ENCODE data around the gene SCARB1. TPM values are rescaled to one million over a fixed set of nuclear protein-coding genes. Genes with fewer than 3 reads are reported as not detected.

SCARB1 gene
- polyA plus RNA-seq, 4 donors = 18.5 to 29.8 (median 20.9) TPM

DNA sequence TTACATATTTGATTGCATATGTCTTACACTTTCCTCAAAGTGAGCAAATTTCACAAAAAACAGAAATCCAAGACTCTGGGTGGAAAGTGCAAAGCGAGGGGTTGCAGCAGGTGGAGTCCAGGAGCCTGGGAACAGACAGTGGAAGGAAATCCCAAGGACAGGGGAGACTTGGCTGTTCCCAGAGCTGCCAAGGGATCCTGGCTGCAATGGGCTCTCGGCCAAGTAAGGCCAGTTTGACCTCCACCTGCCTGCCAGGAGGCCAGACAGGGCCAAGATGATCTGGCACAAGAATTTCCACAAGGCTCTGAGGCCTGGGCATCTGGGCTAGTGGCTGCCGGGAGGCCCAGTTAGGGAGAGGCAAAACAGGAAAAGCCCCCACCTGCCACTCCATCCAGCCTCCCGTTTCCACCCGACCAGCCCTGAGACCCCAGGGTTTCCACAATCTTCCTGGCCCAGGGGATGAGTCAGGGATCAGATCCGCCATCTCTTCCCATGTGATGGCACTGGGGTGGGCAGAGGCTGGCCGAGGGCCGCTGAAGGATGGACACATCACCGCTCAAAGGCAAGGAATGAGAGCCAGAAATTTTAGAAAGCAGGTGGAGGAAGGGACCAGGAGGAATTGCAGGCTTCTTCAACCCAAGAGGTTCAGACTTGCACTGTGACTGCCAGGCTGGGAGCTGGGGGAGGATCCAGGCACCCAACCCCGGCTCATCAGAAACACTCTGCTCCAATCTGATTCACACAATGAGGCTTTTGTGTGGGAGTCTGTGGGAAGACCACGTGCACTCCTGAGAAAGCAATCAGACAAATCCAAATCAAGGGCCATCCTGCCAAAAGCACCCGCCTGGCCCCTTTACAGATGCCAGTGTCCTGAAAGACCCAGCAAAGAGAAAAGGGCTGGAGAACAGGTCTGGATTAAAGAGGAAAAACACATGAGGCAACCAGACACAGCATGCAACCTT lies 16.3 kb downstream of the SCARB1 start:
- DNase-seq (ENCODE audit: low read depth in 4 of 4, low spot score in 2 of 4) = no peak

DNA sequence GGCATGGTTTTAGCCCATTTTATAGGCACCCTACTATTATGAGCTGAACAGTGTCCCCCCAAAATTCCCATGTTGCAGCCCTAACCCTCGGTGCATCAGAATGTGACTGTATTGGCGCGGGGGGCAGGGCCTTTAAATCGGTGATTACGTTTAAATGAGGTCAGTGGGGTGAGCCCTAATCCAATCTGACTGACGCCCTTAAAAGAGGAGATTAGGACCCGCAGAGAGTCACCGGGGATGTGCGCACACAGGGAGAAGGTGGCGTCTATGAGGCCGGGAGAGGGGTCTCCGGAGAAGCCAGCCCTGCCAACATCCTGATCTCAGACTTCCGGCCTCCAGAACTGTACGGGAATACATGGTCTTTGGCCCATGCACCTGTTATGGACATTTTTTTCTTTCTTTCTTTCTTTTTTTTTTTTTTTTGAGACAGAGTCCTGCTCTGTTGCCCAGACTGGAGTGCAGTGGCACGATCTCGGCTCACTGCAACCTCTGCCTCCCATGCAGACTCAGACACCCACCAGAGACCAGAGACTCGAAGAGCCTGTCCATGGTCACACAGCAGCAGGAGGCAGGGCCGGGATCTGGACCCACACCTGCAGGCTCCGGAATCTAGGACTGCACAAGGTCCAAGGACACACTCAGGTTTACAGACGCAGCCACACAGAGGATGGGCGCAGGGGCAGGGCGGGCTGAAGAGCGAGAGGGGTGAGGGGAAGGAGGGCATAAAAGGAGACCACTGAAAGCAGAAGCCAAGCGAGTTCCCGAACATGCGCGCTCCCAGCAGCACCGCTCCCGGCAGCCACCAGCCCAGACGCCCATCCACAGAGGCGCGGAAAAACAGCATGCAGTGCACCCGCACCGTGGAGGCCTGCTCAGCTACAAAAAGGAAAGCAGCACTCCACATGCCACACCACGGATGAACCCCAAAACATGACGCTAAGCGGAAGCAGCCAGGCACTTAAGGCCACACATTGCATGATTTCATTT lies 19.0 kb downstream of the SCARB1 start:
- no peak for DNase-seq (ENCODE audit: low read depth in 4 of 4, low spot score in 2 of 4)

DNA sequence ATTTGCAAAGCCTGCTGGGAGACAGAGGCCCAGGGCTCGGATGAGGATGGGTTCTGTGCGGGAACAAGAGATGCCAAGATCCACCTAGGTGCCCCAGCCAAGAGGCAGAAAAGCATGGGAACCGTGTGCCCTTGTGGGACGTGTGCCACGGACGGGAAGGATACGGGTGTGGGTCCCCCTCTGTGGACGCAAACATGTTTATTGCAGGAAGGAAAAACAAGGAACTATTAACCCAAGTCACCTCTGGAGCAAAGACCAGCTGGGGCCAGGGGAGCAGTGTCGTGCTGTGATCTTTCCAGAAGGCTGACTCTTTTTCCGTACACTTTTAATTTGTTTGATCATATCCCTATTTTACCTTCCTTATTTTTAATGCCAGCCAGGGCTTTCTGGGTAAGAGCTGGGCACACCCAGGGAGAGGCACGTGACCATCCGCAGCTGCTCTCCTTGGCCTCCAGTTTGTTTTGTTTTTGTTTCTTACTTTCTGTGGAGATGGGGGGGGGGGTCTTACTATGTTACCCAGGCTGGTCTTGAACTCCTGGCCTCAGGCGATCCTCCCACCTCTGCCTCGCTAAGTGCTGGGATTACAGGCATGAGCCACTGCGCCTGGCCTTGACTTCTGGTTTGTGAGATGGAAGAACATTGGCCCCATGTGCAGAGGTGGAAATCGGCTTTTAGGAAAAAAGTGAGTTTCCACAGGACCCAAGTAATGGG lies 20.7 kb downstream of the SCARB1 start:
- no peak for DNase-seq (ENCODE audit: low read depth in 4 of 4, low spot score in 2 of 4)

DNA sequence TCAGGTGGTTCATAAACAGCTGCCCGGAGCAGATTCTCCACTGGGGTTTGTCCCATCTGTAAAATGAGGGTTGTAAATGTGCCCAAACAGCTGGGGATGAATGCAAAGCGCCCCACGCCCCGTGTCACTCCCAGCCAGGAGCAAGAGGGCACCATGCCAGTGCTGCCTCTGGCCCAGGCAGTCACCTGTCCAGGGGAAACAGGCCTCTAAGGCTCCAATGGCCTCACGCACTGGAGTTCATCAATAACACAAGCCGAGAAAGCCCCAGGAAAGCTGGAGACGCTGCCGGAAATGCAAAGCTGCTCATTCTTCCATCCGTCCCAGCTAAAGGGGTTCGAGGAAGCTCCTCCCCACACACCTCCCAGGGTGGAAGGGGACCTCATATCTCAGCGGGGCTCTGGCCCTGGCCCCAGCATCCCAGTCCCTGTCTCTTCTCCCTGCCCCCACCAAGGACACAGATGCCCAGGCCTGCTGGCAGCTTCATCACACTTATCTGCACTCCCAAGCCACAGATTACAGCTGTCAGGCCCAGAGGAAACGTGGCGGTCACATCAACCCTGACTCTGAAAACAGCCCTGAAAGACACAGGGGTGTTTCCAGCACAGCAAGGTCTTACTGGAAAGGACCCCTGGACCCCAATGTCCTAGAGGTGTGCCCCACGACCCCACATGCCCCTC lies 21.5 kb downstream of the SCARB1 start:
- no peak for DNase-seq (ENCODE audit: low read depth in 4 of 4, low spot score in 2 of 4)

DNA sequence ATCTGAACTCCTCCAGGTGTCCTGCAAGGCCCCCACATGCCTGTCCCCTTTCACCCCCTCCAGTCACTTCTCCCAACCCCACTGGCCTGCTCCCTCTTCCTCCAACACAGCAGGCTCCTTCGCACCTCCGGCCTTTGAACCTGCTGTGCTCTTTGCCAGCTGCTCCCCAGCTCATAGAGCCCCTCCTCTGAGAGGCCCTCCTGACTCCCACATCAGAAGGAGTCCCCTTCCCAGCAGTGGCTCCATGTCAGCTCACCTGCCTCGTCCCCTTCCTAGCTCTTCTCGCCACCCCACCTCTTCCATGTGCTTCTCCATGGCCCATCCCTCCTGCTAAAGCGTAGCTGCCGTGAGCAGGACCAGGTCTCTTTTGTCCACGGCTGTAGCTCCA lies 22.1 kb downstream of the SCARB1 start:
- no peak for DNase-seq (ENCODE audit: low read depth in 4 of 4, low spot score in 2 of 4)

DNA sequence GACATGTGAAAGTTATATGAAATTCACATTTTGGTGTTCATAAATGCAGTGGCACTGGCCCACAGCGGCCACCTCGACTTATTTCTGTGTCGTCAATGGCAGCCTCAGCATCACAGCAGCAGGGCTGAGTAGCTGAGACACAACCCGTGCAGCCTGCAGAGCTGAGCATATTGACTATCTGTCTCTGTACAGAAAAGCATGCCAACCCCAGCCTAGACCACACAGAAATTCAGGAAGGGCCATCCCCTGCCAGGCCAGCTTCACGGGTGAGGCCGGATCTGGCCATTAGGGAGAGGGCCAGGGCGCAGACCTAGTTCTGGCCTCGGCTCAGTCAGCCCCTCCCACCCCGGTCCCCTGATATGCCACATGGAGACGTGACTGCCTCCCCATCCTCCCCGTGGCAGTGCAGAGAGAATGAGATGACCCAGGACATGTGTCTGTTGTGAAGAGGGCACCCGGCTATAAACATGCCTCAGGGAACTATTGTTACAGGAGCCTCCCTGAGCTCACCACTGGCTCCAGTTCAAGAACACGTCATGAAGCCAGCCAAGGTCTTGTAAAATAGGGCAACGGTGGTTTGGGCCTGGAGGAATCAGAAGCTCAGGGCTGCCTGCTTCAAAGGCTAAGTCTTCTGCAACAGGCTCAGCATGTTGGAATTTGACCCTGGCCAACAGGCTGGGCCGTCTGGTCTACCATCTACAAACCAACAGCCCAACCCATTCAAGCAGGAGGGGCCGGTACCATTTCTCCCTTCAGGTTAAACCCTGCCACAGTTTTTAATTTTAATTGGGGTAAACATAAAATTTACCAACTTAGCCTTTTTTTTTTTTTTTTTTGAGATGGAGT lies 25.5 kb downstream of the SCARB1 start:
- DNase-seq (ENCODE audit: low read depth in 4 of 4, low spot score in 2 of 4) = peak in 1 of 4 donors; percentile 48

DNA sequence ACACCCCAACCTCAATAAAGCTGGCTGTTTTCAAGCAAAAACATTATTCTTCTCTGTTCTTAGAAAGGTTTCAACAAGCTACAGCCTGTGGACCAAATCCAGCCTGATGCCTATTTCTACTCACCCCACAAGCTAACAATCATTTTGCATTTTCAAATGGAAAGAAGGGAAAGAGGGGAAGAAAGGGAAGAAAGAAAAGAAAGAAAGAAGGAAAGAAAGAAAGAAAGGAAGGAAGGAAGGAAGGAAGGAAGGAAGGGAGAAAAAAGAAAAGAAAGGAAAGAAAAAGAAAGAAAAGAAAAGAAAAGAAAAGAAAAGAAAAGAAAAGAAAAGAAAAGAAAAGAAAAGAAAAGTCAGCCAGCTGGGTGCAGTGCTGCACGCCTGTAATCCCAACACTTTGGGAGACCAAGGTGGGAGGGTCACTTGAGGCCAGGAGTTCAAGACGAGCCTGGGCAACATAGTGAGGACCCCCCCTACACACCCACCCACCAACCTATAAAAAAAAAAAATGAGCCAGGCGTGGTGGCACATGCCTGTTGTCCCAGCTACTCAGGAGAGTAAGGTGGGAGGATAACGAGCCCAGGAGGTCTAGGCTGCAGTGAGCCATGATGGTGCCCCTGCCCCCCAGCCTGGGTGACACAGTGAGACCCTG lies 26.3 kb downstream of the SCARB1 start:
- DNase-seq (ENCODE audit: low read depth in 4 of 4, low spot score in 2 of 4) = no peak

DNA sequence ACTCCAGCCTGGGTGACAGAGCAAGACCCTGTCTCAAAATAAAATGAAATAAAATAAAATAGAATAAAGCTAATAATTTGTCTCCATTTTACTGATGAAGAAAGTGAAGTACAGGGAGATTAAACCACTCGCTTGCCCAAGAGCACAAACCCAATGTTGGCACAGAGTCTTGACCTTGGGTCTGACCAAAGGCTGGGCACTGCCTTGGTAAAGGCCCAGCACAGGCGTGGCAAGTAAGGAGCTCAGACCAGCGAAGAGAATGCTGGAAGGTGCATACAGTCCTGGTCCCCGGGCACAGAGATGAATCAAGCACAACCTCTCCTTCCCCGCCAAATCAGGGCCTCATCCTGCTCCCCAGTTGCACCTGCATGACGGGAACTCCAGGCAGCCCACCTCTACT lies 26.9 kb downstream of the SCARB1 start:
- DNase-seq (ENCODE audit: low read depth in 4 of 4, low spot score in 2 of 4) = no peak

DNA sequence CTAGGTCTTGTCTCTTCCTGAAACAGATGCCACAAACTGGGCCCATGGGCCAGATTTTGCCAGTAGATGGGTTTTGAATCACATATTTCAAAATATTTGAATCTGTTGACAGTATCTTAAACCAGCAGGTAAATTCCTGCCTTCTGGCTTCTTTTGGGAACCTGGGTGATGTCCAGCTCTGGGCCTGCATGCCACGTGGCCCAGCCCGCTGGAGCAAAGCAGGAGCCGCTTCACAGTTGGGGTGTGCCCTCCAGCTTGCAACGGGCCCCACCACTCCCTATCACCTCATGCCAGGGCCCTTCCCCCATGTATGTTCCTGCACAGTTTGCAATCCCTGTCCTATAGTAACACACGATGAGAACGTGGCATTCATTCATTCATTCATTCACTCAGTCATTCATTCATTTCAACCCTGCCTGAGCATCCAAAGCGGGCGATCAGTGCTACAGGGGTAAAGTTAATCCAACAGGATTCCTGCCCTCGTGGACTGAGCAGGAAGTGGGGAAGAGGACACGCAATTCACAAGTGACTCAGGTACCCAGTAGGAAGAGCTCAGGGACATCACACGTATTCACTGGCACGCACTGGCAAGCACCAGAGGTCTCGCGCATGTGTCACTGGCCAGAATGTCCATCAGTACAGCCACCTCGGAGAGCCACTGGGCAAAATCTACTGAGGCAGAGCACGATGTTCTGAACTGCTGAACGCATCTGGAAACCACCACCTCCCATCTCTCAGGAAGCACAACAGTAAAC lies 27.8 kb downstream of the SCARB1 start:
- no peak for DNase-seq (ENCODE audit: low read depth in 4 of 4, low spot score in 2 of 4)

DNA sequence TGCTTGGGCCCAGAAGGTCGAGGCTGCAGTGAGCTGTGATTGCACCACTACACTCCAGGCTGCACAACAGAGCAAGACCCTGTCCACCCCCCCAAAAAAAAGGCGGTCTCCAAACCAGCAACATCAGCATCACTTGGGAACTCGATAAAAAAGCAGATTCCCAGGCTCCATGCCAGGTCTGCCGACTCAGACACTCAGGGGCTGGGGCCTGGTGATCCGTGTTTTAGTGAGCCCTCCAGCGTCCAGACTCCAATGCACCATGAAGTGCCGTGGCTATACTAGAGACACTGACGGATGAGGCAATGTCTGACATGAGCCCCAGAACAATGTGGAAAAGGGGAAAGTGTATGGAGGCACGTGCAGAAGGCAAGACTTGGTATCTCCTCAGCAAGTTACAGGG lies 28.8 kb downstream of the SCARB1 start:
- no peak for DNase-seq (ENCODE audit: low read depth in 4 of 4, low spot score in 2 of 4)

DNA sequence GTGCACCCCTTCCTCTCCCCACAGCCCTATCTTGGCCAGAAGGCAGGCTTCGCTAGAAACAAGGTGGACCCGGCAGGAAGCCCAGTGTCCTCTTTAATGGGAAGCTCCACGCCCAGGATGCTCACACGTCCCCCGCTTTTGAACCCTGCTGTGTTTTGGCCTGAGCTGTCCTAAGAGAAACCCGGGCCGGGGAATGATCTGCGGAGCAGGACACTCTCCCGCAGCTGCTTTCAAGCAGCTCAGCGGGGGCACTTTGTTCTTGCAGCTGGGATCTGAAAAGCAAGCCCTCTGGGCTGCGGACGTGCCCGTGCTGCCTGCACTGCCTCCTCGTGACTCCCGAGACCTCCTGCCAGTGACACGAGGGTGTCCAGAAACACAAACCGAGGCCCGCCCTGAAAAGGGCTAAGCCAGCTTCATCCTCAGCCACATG lies 30.0 kb downstream of the SCARB1 start:
- no peak for DNase-seq (ENCODE audit: low read depth in 4 of 4, low spot score in 2 of 4)

DNA sequence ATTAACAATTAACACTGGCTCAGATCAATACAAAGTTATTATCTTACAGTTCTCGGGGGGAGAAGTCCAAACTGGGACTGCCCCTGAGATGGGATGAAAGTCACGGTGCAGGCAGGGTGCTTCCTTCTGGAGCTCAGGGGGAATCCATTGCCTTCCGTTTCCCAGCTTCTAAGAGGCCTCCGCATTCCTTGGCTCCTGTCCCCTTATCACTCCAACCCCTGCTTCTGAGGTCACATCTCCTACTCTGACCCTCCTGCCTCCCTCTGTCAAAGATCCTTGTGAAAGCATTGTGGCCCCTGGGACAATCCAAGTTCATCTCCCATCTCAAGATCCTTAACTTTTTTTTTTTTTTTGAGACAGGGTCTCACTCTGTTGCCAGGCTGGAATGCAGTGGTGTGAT lies 30.8 kb downstream of the SCARB1 start:
- no peak for DNase-seq (ENCODE audit: low read depth in 4 of 4, low spot score in 2 of 4)

DNA sequence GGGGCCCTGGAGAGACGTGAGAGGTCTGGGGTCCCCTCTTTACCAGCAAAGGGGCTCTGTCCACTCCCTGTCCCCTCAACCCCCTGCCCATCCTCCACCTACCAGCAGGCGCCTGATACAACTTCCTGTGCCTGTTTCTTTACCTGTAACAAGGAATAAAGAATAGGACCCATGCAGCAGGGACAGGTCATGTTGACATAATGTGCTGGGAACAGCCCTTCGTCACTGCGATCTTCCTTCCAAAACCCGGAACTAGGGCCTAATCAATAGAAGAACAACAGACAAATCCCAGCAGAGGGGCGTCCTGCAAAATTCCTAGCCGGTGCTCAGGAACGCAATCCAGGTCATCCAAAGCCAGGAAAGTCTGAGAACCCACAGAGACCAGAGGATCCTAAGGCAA lies 32.1 kb downstream of the SCARB1 start:
- no peak for DNase-seq (ENCODE audit: low read depth in 4 of 4, low spot score in 2 of 4)

DNA sequence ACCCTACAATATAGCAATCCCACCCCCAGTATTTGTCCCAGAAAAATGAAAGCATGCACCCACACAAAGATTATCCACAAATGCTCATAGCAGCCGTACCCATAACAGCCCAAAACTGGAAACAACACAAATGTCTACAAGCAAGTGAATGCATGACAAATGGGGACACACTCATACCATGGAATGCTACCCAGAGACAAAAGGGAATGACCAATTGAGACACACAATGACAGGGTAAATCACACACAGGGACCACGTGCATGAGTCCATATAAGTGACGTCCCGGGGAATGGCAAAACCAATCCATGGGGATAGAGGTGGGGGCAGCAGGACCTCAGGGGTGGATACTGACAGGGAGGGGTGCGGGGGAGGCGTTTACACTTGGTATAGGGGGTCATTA lies 33.4 kb downstream of the SCARB1 start:
- DNase-seq (ENCODE audit: low read depth in 4 of 4, low spot score in 2 of 4) = no peak

DNA sequence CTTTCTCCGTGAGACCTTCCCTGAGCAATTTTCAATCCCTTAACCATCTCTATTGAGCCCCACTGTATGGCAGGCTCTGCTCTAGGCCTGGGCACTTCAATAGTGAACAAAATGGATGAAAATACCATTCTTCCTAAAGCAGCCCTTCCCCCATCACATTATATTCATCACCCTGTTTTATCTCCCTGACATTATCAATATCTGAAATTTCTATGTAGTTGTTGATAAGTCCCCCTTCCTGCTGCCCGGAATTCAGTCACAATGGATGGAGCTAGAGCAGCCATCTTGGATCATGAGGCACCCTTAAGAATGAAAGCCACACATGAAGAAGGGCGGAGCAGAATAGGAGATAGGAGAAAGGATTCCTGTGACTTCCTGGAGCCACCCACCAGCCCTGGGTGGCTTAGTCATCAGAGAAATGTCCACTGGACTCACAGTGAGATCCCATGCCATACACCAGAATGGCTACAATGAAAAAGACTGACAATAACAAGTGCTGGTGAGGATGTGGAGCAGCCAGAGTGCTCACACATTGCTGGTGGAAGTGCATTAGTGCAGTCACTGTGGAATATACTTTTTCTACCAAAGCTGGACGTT lies 33.9 kb downstream of the SCARB1 start:
- no peak for DNase-seq (ENCODE audit: low read depth in 4 of 4, low spot score in 2 of 4)

DNA sequence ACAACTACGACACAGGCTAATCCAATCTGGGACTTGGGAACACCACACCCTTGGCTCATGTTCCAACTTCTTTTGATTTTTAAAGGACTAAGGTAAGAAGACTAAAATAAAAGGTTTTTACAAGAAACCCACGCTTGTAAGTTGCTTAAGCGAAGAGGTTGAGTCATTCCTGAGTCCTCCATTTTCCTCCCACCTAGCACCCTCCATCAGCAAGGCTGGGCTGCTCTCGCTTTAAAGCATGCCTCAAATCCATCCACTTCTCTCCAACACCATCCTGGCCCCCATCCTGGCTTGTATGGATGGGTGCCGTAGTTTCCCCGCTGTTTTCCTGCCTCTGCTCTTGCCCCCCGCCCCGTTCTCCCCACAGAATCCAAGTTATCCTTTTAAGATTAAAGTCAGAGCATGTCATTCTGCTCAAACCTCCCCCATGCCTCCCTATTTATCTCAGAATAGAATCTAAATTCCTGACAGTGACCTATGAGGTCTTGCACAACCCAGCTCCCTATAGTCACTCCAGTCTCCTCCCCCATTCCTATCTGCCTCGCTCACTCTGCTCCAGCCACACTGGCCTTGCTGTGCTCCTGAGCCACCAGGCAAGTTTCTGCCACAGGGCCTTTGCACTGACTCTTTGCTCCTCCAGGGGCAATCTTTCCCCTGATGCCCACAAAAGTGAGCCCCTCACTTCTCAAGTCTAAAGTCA lies 34.5 kb downstream of the SCARB1 start:
- no peak for DNase-seq (ENCODE audit: low read depth in 4 of 4, low spot score in 2 of 4)
